ENCODE results near the gene INTS14.
A peak's percentile ranks its signal among the peaks of the same experiment; 100 is the strongest.
"Not testable (repeated sequence)": the region's sequence is repeated elsewhere in the genome, so short reads cannot be mapped to it uniquely, and the experiment has no call there.

INTS14 gene

DNA sequence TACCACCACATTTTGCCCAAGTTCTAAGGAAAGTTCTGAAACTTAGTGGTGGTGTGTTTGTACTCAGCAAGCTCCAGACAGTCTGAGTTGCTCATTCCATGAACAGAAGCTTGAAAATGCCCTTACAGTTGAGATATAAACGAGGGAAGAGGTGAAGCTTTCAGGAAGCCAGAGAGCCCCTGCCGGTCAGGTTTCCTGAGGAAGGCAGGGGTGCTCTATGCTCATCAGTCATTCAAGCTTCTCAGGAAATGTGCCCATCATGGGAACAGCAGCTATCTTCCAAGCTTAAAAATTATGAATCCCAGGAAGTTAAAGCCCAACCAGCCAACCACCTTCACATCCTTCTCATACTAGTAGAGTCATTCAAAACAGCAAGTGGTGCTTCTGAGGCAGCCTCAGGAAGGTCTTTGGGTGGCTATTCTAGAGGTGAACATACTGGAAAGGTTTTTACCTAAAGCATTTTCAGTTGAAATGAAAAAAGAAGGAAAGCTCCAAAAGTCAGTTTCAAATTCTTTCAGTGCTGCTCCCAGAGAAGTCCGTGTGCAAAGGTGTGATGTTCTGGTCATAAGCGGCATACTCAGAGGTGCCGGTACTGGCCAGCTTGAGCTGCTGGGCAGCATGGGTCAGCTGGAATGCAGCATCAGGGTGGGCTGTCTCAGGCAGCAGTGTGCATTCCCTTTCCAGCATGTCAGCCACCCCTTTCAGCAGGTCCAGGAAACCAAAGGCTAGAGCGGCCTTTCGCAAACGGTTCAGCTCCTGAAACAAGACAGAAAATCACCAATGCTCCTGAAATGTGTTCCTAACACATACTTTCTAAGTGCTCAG, 31.8 kb downstream of the INTS14 start:
- DNase-seq (ENCODE audit: low spot score) = no peak

DNA sequence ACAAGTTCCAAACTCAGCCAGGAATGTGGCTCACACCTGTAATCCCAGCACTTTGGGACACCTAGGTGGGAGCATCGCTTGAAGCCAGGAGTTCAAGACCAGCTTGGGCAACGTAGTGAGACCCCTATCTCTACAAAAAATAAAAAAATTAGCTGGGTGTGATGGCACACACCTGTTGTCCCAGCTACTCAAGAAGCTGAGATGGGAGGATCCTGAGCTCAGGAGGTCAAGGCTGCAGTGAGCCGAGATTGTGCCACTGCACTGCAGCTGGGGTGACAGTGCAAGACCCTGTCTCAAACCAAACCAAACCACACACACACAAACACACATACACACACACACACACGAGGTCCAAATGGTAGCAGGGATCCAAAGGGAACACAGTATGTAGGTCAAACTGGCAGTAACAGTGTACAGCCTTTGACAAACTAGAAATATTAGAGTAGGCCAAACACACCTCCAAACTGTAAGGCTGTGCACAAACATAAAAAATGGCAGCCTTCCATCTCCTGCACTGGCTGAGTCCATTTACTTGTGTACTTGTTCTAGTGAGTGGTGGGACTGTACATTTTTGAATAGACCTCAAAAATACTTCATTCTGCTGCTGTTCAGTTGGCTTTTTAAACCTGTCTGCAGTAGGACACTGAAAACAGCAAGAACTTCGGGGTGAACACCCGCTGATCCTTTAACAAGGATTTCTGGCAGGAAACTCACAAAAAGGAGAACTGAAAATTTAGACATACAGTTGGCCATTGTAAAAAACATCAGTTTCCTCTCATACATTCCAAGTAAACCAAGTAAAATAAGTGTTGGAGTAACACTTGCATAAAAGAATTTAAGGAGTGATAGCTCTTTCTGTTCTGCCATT, 33.6 kb downstream of the INTS14 start:
- no peak for DNase-seq (ENCODE audit: low spot score)

DNA sequence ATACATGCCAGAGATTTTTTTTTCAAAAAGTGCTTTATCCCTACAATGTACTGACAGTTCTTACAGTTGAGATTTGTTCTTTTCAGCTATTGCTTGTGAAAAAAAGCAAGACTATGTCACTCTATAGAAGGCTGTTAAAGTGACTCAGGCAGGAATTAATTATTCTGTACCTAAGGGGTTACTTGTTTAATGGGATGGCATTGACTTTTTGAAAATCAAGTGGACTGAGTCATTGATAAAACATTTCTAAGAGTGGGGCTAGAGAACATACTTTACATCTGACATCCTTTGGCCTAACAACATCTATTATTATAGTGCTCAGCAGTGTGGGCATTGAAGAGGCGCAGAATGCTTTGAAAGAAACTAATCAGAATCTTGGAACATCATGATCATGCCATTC, 34.3 kb downstream of the INTS14 start:
- DNase-seq (ENCODE audit: low spot score) = no peak

DNA sequence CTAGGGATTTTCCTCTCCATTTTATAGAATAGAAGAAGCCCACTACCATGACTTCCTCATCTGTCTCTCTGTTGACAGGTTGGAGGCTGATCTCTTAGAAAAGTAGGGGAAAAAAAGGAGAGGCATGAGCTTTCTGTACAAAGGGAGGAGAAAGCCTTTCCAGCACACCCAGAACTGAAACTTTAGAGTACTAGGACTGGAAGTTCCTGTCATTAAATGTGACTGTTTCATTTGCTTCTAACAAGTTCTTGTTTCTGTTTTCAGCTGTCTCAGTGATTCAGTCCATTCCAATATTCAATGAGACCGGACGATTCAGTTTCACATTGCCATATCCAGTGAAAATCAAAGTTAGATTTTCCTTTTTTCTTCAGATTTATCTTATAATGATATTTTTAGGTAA, 39.0 kb downstream of the INTS14 start:
- no peak for DNase-seq (ENCODE audit: low spot score)

DNA sequence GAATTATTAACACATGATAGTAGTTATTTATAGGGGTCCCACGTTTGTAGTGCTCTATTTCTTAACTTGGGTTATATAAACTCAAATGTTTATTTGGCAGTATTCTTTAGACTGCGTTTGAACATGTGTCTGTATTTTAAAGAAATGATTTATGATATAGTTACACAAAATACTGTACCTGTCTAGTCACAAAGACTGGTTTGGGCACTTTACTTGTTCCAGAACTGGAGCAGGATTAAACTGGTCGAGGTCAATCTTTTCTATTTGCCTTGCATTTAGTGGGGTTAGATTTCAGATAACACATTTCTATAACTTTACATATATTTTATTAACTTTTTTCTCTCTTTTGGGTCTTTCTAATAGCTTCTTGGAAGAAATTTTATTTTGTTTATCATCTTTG, 41.2 kb downstream of the INTS14 start:
- no peak for DNase-seq (ENCODE audit: low spot score)

DNA sequence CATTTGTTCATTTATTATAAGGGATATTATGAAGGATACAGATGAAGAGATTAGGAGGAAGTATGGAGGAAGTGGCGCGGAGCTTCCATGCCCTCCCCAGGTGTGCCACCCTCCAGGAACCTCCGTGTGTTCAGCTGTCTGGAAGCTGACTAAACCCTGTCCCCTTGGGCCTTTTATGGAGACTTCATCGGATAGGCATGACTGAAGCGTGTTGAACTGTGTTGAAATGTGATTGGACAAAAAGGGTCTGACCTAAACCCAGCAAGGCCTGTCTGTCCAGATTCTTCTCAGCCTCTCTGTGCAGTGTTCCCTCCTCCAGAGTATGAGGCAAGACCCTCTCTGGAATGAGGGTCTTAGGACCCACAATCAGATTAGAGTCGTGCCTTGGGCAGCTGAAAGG, 49.0 kb downstream of the INTS14 start:
- DNase-seq (ENCODE audit: low spot score) = no peak

DNA sequence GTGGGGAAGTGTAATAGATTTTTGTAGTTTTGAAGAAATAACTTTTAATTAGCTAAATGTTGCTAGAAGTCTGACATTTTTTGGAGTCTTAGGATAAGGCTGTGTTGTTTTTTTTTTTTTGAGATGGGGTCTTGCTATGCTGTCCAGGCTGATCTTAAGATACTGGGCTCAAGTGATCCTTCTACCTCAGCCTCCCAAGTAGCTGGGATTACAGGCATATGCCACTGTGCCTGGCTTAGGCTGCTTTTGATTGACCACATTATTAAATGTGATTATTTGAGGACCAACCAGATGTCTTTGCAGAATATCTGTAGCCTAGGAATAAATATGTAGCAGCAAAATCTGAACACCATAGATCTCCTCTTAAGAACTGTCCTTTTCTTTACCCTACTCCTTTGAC, 51.0 kb downstream of the INTS14 start:
- DNase-seq (ENCODE audit: low spot score) = no peak

DNA sequence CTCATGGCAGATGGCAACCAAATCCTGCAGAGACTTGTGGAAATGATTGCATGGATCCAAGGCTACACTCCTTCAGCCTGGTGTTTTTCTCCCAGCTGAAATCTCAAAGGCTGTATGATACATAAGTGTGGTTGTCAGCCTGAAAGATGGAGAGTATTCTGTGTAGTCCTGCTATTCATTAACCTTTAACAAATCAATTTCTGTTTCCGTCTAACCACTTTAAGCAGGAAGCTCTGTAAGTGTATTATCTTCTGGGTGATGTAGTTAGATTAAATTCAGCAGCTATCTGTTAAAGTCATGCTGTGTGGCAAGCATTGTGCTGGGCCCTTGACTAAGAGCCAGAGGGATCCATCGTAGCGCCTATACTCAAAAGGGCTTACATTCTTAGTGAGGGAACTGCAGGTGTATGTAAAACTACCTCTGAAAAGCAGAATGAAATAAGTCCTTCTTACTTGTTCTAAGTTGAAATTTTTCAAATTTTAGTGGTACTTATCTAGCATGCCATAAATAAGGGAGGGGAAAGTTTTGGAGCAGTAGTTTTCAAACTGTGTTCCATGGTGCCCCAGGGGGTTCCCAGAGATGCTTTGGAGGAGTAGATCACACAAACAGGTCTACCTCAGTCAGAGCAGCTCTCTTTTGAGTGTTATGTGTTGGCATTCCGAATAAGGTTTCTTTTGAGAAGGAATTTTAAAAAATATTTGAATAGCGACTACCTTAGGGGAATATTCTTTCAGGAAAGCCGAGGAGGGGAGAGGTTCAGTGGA, 51.8 kb downstream of the INTS14 start:
- no peak for DNase-seq (ENCODE audit: low spot score)

DNA sequence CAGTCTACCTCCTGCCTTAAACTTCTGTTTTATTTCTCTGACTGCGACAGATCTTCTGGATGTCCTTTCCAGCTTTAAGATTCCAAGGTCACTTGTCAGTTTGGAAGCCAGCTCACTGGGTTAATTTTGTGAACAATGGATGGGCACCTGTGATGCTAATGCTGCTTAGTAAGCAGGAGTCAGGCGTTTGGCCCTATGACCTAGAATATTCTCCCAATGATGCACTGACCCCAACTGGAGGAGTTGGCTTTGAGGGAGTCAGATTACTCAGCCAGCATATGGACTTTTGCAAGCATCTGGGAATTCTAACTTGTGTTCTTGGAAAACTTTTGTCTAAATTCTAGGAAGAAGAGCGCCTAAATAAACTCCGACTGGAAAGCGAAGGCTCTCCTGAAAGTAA, 52.6 kb downstream of the INTS14 start:
- DNase-seq (ENCODE audit: low spot score) = no peak

DNA sequence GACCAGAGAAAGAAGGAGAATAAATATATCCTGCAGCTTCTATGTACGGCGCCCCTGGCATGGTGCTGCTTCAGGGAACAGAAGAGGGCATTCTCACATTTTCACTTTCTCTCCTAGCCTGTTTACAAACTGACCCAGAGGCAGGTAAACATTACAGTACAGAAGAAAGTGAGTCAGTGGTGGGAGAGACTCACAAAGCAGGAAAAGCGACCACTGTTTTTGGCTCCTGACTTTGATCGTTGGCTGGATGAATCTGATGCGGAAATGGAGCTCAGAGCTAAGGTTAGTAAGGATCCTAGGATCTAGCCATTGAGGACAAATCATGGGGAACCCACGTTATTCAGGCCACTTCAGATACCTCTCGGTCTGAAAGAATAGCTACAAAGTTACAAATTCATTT, 54.3 kb downstream of the INTS14 start:
- DNase-seq (ENCODE audit: low spot score) = no peak

DNA sequence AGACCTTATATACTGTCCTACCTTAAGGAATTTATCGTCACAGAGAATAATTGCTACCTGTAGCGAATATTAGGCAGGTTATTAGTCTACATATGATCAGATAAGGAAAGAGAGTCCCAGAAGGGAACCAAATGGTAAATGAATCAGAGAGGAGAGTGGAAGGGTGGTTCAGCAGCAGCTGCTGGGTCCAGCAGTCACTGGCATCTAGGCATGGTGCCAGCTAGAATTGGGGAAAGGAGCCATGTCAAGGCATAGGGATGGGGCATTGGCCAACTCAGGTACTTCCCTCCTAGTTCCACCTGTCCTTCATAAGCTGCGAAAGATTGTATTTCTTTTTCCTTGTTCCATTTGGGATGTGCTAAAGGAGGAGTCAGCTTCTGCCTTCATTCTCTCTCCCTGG, 57.2 kb downstream of the INTS14 start:
- no peak for DNase-seq (ENCODE audit: low spot score)

DNA sequence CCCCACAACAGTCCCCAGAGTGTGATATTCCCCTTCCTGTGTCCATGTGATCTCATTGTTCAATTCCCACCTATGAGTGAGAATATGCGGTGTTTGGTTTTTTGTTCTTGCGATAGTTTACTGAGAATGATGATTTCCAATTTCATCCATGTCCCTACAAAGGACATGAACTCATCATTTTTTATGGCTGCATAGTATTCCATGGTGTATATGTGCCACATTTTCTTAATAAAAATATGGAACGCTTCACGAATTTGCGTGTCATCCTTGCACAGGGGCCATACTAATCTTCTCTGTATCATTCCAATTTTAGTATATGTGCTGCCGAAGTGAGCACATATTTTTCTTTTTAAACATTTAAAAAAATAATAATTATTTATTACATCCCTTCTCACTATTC, 58.1 kb downstream of the INTS14 start:
- DNase-seq (ENCODE audit: low spot score) = not testable (repeated sequence)

DNA sequence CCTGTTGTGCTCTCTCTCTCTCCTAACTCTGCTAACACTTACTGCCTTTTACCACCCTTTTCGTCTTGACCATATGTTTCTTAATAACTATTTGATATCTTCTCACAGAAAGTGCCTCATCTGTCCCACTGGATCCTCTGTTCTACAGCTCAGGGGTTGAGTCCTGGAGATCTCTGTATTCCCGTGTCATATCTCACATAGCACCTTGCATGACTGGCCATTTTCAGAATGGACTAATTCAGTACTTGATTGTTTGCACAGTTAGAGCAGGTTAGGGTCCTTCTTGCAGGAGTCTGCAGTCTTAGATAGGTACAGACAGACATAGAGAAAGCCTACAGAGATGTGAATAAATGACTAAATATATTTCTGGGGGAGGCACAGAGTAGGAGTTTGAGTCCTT, 59.7 kb downstream of the INTS14 start:
- no peak for DNase-seq (ENCODE audit: low spot score)

DNA sequence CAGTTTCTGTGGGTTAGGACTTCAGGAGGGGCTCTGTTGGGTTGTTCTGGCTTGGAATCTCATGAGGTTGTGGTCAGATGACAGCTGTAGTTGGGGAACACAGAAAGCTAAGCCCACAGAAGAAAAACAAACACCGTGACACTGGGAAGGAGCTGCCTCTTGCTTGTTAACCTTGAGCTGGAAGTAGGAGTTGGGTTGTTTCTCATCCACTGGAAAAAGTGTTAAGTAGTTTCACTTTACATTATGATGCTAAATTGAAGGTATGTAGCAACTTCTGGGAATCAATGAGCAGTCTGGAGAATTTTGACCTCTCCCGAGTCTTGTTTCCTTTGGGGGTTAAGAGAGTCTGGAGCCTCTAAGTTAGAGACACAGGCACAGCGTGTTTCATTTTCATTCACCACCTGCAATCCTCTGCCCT, 60.2 kb downstream of the INTS14 start:
- DNase-seq (ENCODE audit: low spot score) = no peak

DNA sequence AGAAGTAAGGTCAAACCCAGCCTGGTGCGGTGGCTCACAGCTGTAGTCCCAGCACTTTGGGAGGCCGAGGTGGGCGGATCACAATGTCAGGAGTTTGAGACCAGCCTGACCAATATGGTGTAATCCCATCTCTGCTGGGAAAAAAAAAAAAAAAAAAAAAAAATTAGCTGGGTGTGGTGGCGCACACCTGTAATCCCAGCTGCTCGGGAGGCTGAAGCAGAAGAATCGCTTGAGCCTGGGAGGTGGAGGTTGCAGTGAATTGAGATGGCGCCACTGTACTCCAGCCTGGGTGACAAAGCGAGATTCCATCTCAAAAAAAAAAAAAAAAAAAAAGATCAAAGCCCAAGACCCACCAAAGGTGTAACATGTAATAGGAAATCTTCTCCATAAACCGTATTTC, 61.6 kb downstream of the INTS14 start:
- DNase-seq (ENCODE audit: low spot score) = not testable (repeated sequence)

DNA sequence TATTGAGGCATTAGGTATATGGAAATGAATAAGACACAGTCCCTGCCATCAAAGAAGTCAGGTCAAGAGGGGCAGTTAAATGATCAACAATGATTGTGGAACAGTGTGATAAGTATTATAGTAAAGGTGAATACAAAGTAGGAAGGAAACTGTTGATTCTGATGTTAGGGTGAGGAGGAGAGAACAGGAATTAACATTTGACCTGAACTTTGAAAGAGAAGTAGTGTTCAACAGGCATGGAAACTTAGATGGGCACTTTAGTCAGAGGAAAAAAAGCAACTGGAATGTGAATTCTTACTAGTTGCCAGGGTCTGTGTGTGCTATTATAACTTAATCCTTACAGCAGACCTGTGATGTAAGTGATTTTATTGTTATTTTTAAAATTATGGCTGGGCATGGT, 63.1 kb downstream of the INTS14 start:
- no peak for DNase-seq (ENCODE audit: low spot score)

DNA sequence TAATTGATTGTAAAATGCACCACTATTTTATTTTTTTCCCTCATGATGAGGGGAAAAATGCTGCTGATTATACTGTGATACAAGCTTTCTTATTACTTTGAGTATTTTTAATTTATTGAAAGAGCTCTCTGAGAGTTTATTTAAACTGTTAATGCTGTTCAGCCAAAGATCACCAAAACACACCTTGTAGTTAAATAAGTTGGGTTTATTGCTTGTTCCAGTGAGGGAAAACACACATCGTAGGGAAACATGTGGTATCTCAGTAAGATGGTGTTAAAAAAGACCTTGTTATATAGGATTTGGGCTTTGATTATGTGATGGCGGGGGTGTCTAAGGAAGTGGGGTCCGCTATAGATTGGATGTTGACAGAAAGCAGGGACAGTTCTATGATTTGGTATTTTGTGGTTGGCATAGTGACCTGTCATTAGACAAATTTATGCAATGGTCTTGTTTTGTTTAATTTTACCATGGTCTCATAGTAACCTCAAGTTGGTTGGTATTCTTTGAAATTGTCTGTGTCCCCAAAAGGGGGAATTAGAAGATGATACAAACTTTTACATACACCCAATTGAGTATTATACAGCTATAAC, 69.6 kb downstream of the INTS14 start:
- no peak for DNase-seq (ENCODE audit: low spot score)

DNA sequence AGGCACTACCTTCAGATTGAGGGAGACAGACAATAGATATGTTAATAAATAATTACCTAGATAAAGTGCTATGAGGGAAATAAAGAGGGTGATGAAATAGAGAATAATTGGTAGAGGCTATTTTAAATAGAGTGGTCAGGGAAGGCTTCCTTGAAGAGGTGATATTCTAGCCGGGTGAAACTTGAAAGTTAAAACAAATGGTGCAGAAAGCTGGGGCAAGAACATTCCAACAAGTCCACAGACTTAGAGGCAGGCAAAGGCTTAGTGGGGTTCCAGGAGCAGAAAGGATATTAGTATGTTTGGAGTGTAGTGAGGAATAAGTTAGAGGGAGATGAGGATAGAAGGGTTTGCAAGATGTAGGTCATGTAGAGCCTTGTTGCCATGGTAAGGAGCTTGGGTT, 70.6 kb downstream of the INTS14 start:
- DNase-seq (ENCODE audit: low spot score) = no peak

DNA sequence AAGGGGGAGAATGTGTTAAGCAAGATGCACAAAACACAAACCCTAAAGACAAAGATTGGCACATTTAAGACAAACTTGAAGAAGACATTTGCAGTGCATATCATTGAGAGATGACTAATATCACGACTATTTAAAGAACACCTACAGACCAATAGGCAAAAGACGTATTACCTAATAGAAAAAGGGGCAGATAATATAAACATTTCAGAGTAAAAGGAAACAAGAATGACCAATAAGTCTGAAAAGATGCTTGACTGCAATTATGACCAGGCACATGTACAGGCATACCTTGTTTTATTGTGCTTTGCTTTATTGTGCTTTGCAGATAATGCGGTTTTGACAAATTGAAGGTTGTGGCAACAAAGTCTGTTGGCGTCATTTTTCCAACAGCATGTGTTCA, 75.7 kb downstream of the INTS14 start:
- no peak for DNase-seq (ENCODE audit: low spot score)

DNA sequence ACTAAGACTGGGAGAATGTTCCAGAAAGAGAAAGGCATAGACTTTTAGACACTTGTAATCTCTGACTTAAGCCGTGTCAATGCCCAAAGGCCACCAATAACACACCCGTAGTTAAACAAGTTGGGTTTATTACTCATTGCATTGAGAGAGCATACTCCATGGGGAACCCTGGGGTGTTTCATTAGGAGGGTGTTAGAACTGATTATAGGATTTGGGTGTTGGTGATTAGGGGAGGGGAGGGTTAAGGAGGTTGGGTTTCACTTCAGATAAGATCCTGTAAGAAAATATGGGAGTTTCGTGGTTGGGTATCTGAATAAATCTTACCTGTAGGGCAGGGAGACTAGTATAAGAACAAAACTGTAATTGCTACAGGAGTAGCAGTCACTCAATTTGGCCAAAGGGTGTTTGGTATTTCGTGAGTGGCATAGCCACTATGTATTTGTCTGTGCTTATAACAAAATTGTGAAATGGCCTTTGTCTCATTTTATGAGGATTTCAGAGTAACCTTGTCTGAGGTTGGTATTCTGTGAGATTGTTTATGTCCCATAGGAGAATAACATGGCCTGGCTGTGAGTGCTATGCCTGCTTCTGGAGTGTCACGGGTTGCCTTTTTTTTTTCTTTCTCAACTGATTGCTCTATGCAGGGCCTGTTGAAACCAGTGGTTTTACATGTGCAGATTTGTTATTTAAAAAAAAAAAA, 77.7 kb downstream of the INTS14 start:
- DNase-seq (ENCODE audit: low spot score) = no peak

DNA sequence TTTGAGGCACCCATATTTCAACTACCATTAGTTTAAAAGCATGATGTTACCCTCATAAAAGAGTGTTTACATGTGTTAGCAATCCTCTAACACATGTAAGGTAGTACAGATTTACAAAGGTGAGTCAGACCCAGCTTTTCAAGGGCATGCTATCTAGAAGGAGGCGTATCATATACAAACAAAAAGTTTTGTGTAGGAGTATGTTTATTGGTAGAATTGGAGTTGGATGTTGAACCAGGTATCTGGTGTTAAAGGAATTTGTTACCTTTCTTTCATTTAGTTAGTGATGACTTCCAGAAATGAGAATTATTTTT, 78.2 kb downstream of the INTS14 start:
- DNase-seq (ENCODE audit: low spot score) = peak; percentile 30

Measured in activated CD4-positive, alpha-beta T cell treated with anti-CD3 and anti-CD28 coated beads, Interleukin-2, Interleukin-4, amounts not matched to agents 100 ng/mL and 50 ng/mL, durations not matched to agents 16 hours and 8 hours (primary cell).